Keratinocyte (primary cell): ENCODE data around the gene MAGEA9B. TPM values are rescaled to one million over a fixed set of nuclear protein-coding genes. Genes with fewer than 3 reads are reported as not detected.

Experiments used
- DNase-seq: peaks from one replicate; pipeline ENCODE4 v3.0.0-alpha.2; 2011; ENCODE audit warnings: low read depth, missing footprints, low spot score
- FAIRE-seq: peaks from 2 replicates; lab custom pipeline; 2011; peaks lifted over from hg19 to GRCh38; lab: Jason Lieb, UNC
- H2AFZ ChIP-seq: 2 replicates; pipeline ENCODE4 v1.6.0; 2012; ENCODE audit warnings: low read length, control low read depth, inconsistent platforms; ENCODE audit not compliant: control insufficient read depth
- H3K27ac ChIP-seq: 2 replicates; pipeline ENCODE4 v1.5.1; 2011; ENCODE audit warnings: low read length; ENCODE audit not compliant: control insufficient read depth, insufficient read depth
- H3K27me3 ChIP-seq: 3 replicates; pipeline ENCODE4 v1.6.0; 2011; ENCODE audit warnings: low read length; ENCODE audit not compliant: control insufficient read depth, insufficient read depth; ENCODE audit errors: extremely low read depth
- H3K36me3 ChIP-seq, 2 experiments: 2 replicates in 1 of 2; 3 replicates in 1 of 2; pipeline ENCODE4 v1.5.1; 2011; ENCODE audit warnings: low read length in 2 of 2, mild to moderate bottlenecking in 1 of 2; ENCODE audit not compliant: control insufficient read depth in 2 of 2, insufficient read depth in 2 of 2; ENCODE audit errors: extremely low read depth in 1 of 2
- H3K4me1 ChIP-seq: 3 replicates; pipeline ENCODE4 v1.5.1; 2011; ENCODE audit warnings: low read length; ENCODE audit not compliant: control insufficient read depth, insufficient read depth; ENCODE audit errors: extremely low read depth
- H3K4me2 ChIP-seq: 3 replicates; pipeline ENCODE4 v1.6.0; 2011; ENCODE audit warnings: low read depth, low read length; ENCODE audit not compliant: control insufficient read depth, insufficient read depth; ENCODE audit errors: extremely low read depth
- H3K4me3 ChIP-seq, 3 experiments: fragments of 200-600 bp in 1 of 3; sonication (generic) in 1 of 3; 2 replicates in 2 of 3; 3 replicates in 1 of 3; pipeline ENCODE4 v1.5.1; 2011 to 2016; ENCODE audit warnings: low read length in 3 of 3, mild to moderate bottlenecking in 3 of 3, control low read depth in 2 of 3, inconsistent platforms in 1 of 3, low read depth in 1 of 3, mixed read lengths in 1 of 3, mixed run types in 1 of 3, moderate library complexity in 1 of 3; ENCODE audit not compliant: control insufficient read depth in 2 of 3, insufficient read depth in 2 of 3; ENCODE audit errors: extremely low read depth in 1 of 3
- H3K79me2 ChIP-seq: 2 replicates; pipeline ENCODE4 v1.6.0; 2012; ENCODE audit warnings: low read length; ENCODE audit not compliant: control insufficient read depth, insufficient read depth
- H3K9ac ChIP-seq: 3 replicates; pipeline ENCODE4 v1.6.0; 2011; ENCODE audit warnings: low read length; ENCODE audit not compliant: control insufficient read depth, insufficient read depth; ENCODE audit errors: extremely low read depth
- H3K9me1 ChIP-seq: 3 replicates; pipeline ENCODE4 v1.6.0; 2011; ENCODE audit warnings: low read length; ENCODE audit not compliant: control insufficient read depth, insufficient read depth; ENCODE audit errors: extremely low read depth
- H3K9me3 ChIP-seq: 2 replicates; pipeline ENCODE4 v1.5.1; 2012; ENCODE audit warnings: low read depth, low read length; ENCODE audit not compliant: control insufficient read depth
- H4K20me1 ChIP-seq: 3 replicates; pipeline ENCODE4 v1.6.0; 2011; ENCODE audit warnings: low read length; ENCODE audit not compliant: control insufficient read depth, insufficient read depth; ENCODE audit errors: extremely low read depth
- CTCF ChIP-seq, 3 experiments: IDR thresholded peaks in 1 of 3; conservative IDR thresholded peaks in 1 of 3; optimal IDR thresholded peaks in 1 of 3; 2 replicates in 2 of 3; 3 replicates in 1 of 3; pipeline versions ENCODE3 to v1.5.1; 2011; ENCODE audit warnings: low read length in 3 of 3, mild to moderate bottlenecking in 3 of 3, moderate library complexity in 2 of 3, control low read depth in 1 of 3, inconsistent platforms in 1 of 3; ENCODE audit not compliant: insufficient read depth in 2 of 3; ENCODE audit errors: extremely low read depth in 1 of 3
- EZH2 ChIP-seq: IDR thresholded peaks from one replicate; pipeline ENCODE4 v1.6.1; 2012; ENCODE audit warnings: inconsistent platforms, mild to moderate bottlenecking, low read length, moderate library complexity
- dilution Hi-C: fragments of 300-500 bp; cut with MboI; formaldehyde crosslinking; loops from one replicate; pipeline ENCODE4 v1.7.0; 2020; ENCODE audit warnings: low sequenced_read_pairs; ENCODE audit not compliant: extremely low pct_ligation_motif_present
- polyA plus RNA-seq, 5 experiments: library from polyadenylated mRNA; depleted of rRNA in 3 of 5; stranded (reverse) in 3 of 5; stranded (forward) in 1 of 5; unstranded in 1 of 5; fragments of >200 nt; gene quantifications; 1 replicate in 1 of 5; 2 replicates in 3 of 5; 3 replicates in 1 of 5; pipeline versions ENCODE4 v1.2.1 to v1.2.3, GENCODE V29; 2011 to 2012; ENCODE audit warnings: missing spikeins in 2 of 5, low read depth in 1 of 5, low replicate concordance in 1 of 5

The MAGEA9B gene
- polyA plus RNA-seq, 1 donor (not counting 4 experiments of a cell fraction or from before 2014, with no cell fraction given) = not detected

GRCh38 chrX:149568701-149569296 lies 18.5 kb downstream of the MAGEA9B start:
- FAIRE-seq = no peak
- H3K9me1 ChIP-seq = no peaks in the 10 kb centered on the region

GRCh38 chrX:149567621-149568417 lies 19.4 kb downstream of the MAGEA9B start:
- Histone ChIP-seq H3K4me1 (no peaks in the 10 kb centered on the region), H3K9me1 (no peaks in the 10 kb centered on the region), H2AFZ (no peak overlapping the region), H3K27me3 (no peaks in the 10 kb centered on the region), H3K36me3 (no peaks in the 10 kb centered on the region), H4K20me1 (no peaks in the 10 kb centered on the region), H3K9me3 (no peaks in the 10 kb centered on the region), H3K27ac (no peak overlapping the region), H3K9ac (no peak overlapping the region), H3K79me2 (no peaks in the 10 kb centered on the region), H3K4me3 (no peak overlapping the region), H3K4me2 (no peak overlapping the region)
- DNase-seq (no peak), FAIRE-seq (no peak)
- no peak for TF ChIP-seq EZH2
- TF ChIP-seq CTCF (optimal IDR thresholded peaks at IDR 0.05 in 1 of 3, IDR thresholded peaks at IDR 0.05 in 1 of 3, conservative IDR thresholded peaks at IDR 0.05 in 1 of 3; ENCODE audit: extremely low read depth in 1 of 3, insufficient read depth in 2 of 3, low read length in 3 of 3) = no peak
- dilution Hi-C loops = no loop called here

More at GRCh38 chrX:149568701-149569296, 18.5 kb downstream of the MAGEA9B start:
- Histone ChIP-seq H3K4me3 (no peak overlapping the region), H3K79me2 (no peaks in the 10 kb centered on the region), H3K9me3 (no peaks in the 10 kb centered on the region), H3K9ac (no peak overlapping the region), H3K27me3 (no peaks in the 10 kb centered on the region), H3K4me1 (no peaks in the 10 kb centered on the region), H3K36me3 (no peaks in the 10 kb centered on the region), H4K20me1 (no peaks in the 10 kb centered on the region), H3K4me2 (no peak overlapping the region), H3K27ac (no peak overlapping the region), H2AFZ (no peak overlapping the region)
- TF ChIP-seq CTCF (optimal IDR thresholded peaks at IDR 0.05 in 1 of 3, IDR thresholded peaks at IDR 0.05 in 1 of 3, conservative IDR thresholded peaks at IDR 0.05 in 1 of 3; ENCODE audit: extremely low read depth in 1 of 3, insufficient read depth in 2 of 3, low read length in 3 of 3) (no peak), EZH2 (no peak)
- dilution Hi-C loops = no loop called here
- no peak for DNase-seq
